Transverse colon (tissue), 4 donors: ENCODE results near the gene SLC46A1. TPM values are rescaled to one million over a fixed set of nuclear protein-coding genes. Genes with fewer than 3 reads are reported as not detected.

Source experiments
- DNase-seq: peaks from one replicate; pipeline ENCODE4 v3.0.0-alpha.2; 2019
- H3K27ac ChIP-seq, 4 donors: fragments of 200-600 bp; sonication (generic); 2 replicates each; pipeline ENCODE4 v1.5.1; 2016 to 2018; ENCODE audit warnings: inconsistent platforms in 4 of 4
- H3K27me3 ChIP-seq: fragments of 200-600 bp; sonication (generic); 2 replicates; pipeline ENCODE4 v1.5.1; 2017; ENCODE audit warnings: inconsistent platforms
- H3K36me3 ChIP-seq, 4 donors: fragments of 200-600 bp; sonication (generic); 2 replicates each; pipeline ENCODE4 v1.5.1; 2017 to 2019; ENCODE audit warnings: inconsistent platforms in 4 of 4
- H3K4me1 ChIP-seq, 4 donors: fragments of 200-600 bp; sonication (generic); 2 replicates each; pipeline ENCODE4 v1.5.1; 2017 to 2020; ENCODE audit warnings: inconsistent platforms in 4 of 4
- H3K4me3 ChIP-seq, 4 donors: fragments of 200-600 bp; sonication (generic); 1 replicate in 1 of 4; 2 replicates in 3 of 4; pipeline versions ENCODE4 v1.5.1 to v1.6.1; 2017 to 2019; ENCODE audit warnings: inconsistent platforms in 4 of 4
- H3K9me3 ChIP-seq, 2 donors: fragments of 200-600 bp; sonication (generic); 2 replicates each; pipeline ENCODE4 v1.5.1; 2017 to 2019; ENCODE audit warnings: inconsistent platforms in 2 of 2
- CTCF ChIP-seq, 5 experiments: fragments of 200-600 bp in 3 of 5; fragments of 450-650 bp in 2 of 5; sonication (generic) in 3 of 5; IDR thresholded peaks; 1 replicate in 2 of 5; 2 replicates in 3 of 5; pipeline ENCODE4 v1.5.1; 2016 to 2017; ENCODE audit warnings: antibody characterized with exemption in 5 of 5, inconsistent platforms in 3 of 5, mild to moderate bottlenecking in 2 of 5, moderate library complexity in 1 of 5
- EP300 ChIP-seq: sonication (generic); formaldehyde crosslinking; IDR thresholded peaks from one replicate; pipeline ENCODE4 v1.6.1; 2017; ENCODE audit warnings: antibody characterized with exemption, low read depth
- POLR2A ChIP-seq: fragments of 450-650 bp; IDR thresholded peaks from one replicate; pipeline ENCODE4 v1.6.1; 2016; ENCODE audit warnings: antibody characterized with exemption, mild to moderate bottlenecking, moderate library complexity
- POLR2AphosphoS5 ChIP-seq, 3 donors: sonication (generic); formaldehyde crosslinking; IDR thresholded peaks; one replicate each; pipeline ENCODE4 v1.6.1; 2016; ENCODE audit warnings: antibody characterized with exemption in 3 of 3
- WGBS, 2 donors: methylation state at CpG; one replicate each; pipeline ENCODE4 v1.1.5; 2018; ENCODE audit warnings: low coverage in 1 of 2; 5-methylcytosine and 5-hydroxymethylcytosine counted together
- in situ Hi-C, 4 donors: fragments of 200-750 bp; cut with MboI; loops; one replicate each; pipeline versions ENCODE4 v1.15.0 to v1.15.1; 2017; ENCODE audit warnings: low sequenced_read_pairs in 3 of 4, low pct_ligation_motif_present in 1 of 4, low pct_unique_long_range_greater_than_20kb in 1 of 4
- intact Hi-C: fragments of 100-400 bp; cut with DNase I; formaldehyde crosslinking; loops from one replicate; pipeline ENCODE4 v1.15.1; 2023; ENCODE audit warnings: low total_unique reads
- total RNA-seq, 4 donors: library from RNA; depleted of rRNA; stranded (reverse); fragments of >200 nt; gene quantifications; one replicate each; pipeline ENCODE4 v1.1.0, GENCODE V29; 2016

SLC46A1 gene
- total RNA-seq, 4 donors from 2014 or later = 7.5 to 15.9 (median 11.0) TPM

GRCh38 chr17:28357901-28358197 lies 48.2 kb downstream of the SLC46A1 start:
- 3 to 20% methylated on average over 1 to 4 of the region's 4 CpGs for WGBS, 2 donors
- no peak for TF ChIP-seq EP300
- no peak for TF ChIP-seq POLR2A
- no peak for TF ChIP-seq CTCF (IDR thresholded peaks at IDR 0.05)
- TF ChIP-seq POLR2AphosphoS5 (IDR thresholded peaks at IDR 0.05) = no peak
- DNase-seq = no peak
- in situ Hi-C loops (no loop called here), intact Hi-C loops (no loop called here)
- H3K4me1 ChIP-seq = peaks cover 16 to 24% (median 18%) of the 10 kb centered on the region in 4 donors
- H3K27me3 ChIP-seq = no peaks in the 10 kb centered on the region
- no peaks in the 10 kb centered on the region for H3K9me3 ChIP-seq
- peak overlapping the region; percentile 33 to 95 (median 93) for H3K4me3 ChIP-seq
- peak overlapping the region; percentile 88 to 94 (median 91) for H3K27ac ChIP-seq
- H3K36me3 ChIP-seq = peaks cover 0 to 51% (median 20%) of the 10 kb centered on the region in 4 donors

- WGBS, 2 donors = 1% methylated on average over 58 of the region's 80 CpGs; no CpG with 5 or more reads in 1 of the 2 donors
- in situ Hi-C loops = no loop called here
- Histone ChIP-seq H3K4me3 (peak within 1 kb of the TSS; percentile 75 to 95 (median 93)), H3K27me3 (no peaks in the 10 kb centered on the region), H3K4me1 (peaks cover 16 to 24% (median 18%) of the 10 kb centered on the region in 4 donors), H3K27ac (peak within 1 kb of the TSS; percentile 88 to 94 (median 91)), H3K9me3 (no peaks in the 10 kb centered on the region), H3K36me3 (peaks cover 0 to 49% (median 23%) of the 10 kb centered on the region in 4 donors)
- TF ChIP-seq POLR2AphosphoS5 (IDR thresholded peaks at IDR 0.05) (peak; percentile 87 to 92 (median 88)), CTCF (IDR thresholded peaks at IDR 0.05) (no peak), POLR2A (peak; percentile 88), EP300 (no peak)
- peak; percentile 96 for DNase-seq
- intact Hi-C loops = no loop called here
These were observed 48.7 kb downstream of the SLC46A1 start, which contains the start of gene POLDIP2 for GRCh38 chr17:28357061-28357900. Gene POLDIP2 (minus strand): TSS chr17:28357527. CDS start chr17:28357448, 79 bp downstream.

- no peak for TF ChIP-seq CTCF (IDR thresholded peaks at IDR 0.05)
- no peak for TF ChIP-seq POLR2AphosphoS5 (IDR thresholded peaks at IDR 0.05)
- no peak for TF ChIP-seq POLR2A
- no peak for TF ChIP-seq EP300
- 94 to 97% methylated on average over 4 to 7 of the region's 7 CpGs for WGBS, 2 donors
- peaks cover 0 to 68% (median 26%) of the 10 kb centered on the region in 4 donors for H3K36me3 ChIP-seq
These were observed 55.7 kb downstream of the SLC46A1 start for GRCh38 chr17:28350271-28350670.

GRCh38 chr17:28348979-28349378 lies 57.0 kb downstream of the SLC46A1 start:
- TF ChIP-seq CTCF (IDR thresholded peaks at IDR 0.05) = no peak
- no peak for TF ChIP-seq POLR2AphosphoS5 (IDR thresholded peaks at IDR 0.05)
- TF ChIP-seq POLR2A = no peak
- no peak for TF ChIP-seq EP300
- Histone ChIP-seq H3K9me3 (no peaks in the 10 kb centered on the region), H3K27ac (no peak overlapping the region), H3K36me3 (peaks cover 0 to 71% (median 27%) of the 10 kb centered on the region in 4 donors), H3K4me3 (no peak overlapping the region), H3K4me1 (no peaks in the 10 kb centered on the region), H3K27me3 (no peaks in the 10 kb centered on the region)
- intact Hi-C loops (no loop called here), in situ Hi-C loops (no loop called here)
- WGBS, 2 donors = 87% methylated on average over 2 of the region's 3 CpGs; no CpG with 5 or more reads in 1 of the 2 donors
- DNase-seq = no peak

More at GRCh38 chr17:28350271-28350670, 55.7 kb downstream of the SLC46A1 start:
- DNase-seq = no peak
- Histone ChIP-seq H3K4me3 (no peak overlapping the region), H3K27me3 (no peaks in the 10 kb centered on the region), H3K27ac (no peak overlapping the region), H3K4me1 (no peaks in the 10 kb centered on the region), H3K9me3 (no peaks in the 10 kb centered on the region)
- intact Hi-C loops = no loop called here
- in situ Hi-C loops = no loop called here
